Measurements from ENCODE around the gene LYAR. TPM values are rescaled to one million over a fixed set of nuclear protein-coding genes. Genes with fewer than 3 reads are reported as not detected.

The LYAR gene
- total RNA-seq, 2 experiments from 2014 or later: 47.4 to 49.8 TPM

GRCh38 chr4:4306920-4307319 lies 17.0 kb upstream of the LYAR start:
- Mint-ChIP-seq H3K4me1 (no peaks in the 10 kb centered on the region), H3K9me3 (no peaks in the 10 kb centered on the region), H3K36me3 (ENCODE audit: low read depth) (peaks cover 17% of the 10 kb centered on the region), H3K4me3 (no peak overlapping the region), H3K27ac (no peak overlapping the region), H3K27me3 (no peaks in the 10 kb centered on the region)
- ChIA-PET POLR2A (interaction anchor here (1.0 to 1.1 kb wide), 2 partner anchors 15 to 17 kb away, joined by 3 read pairs; partner anchors contain the start of genes LYAR and ZBTB49), CTCF (interaction anchor here (1.4 kb wide), 1 partner anchor 12 kb away, joined by 3 read pairs; no protein-coding TSS in a partner anchor)
- DNase-seq: no peak

GRCh38 chr4:4302416-4302815 lies 12.5 kb upstream of the LYAR start:
- no peak for DNase-seq
- no peaks in the 10 kb centered on the region for H3K9me3 Mint-ChIP-seq
- H3K36me3 Mint-ChIP-seq (ENCODE audit: low read depth): peaks cover 15% of the 10 kb centered on the region
- H3K27ac Mint-ChIP-seq: no peak overlapping the region
- H3K27me3 Mint-ChIP-seq: no peaks in the 10 kb centered on the region
- H3K4me1 Mint-ChIP-seq: no peaks in the 10 kb centered on the region
- ChIA-PET CTCF (interaction anchor here (1.2 kb wide), 1 partner anchor 42 kb away, joined by 4 read pairs; no protein-coding TSS in a partner anchor), POLR2A (interaction anchor here (1.2 kb wide), 1 partner anchor 22 kb away, joined by 3 read pairs; no protein-coding TSS in a partner anchor)
- H3K4me3 Mint-ChIP-seq: no peak overlapping the region

DNA sequence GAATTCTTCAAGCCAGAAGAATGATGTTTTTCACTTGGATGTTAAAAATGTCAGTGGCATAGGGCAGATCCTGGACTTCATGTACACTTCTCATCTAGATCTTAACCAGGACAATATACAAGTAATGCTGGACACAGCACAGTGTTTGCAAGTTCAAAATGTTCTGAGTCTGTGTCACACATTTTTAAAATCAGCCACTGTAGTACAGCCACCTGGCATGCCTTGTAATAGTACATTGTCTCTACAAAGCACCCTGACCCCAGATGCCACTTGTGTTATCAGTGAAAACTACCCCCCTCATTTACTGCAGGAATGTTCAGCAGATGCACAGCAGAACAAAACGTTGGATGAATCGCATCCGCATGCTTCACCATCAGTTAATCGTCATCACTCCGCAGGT lies 12.0 kb upstream of the LYAR start:
- Mint-ChIP-seq H3K27ac (no peak overlapping the region), H3K4me1 (no peaks in the 10 kb centered on the region), H3K36me3 (ENCODE audit: low read depth) (peaks cover 12% of the 10 kb centered on the region), H3K27me3 (no peaks in the 10 kb centered on the region), H3K4me3 (no peak overlapping the region), H3K9me3 (no peaks in the 10 kb centered on the region)
- POLR2A ChIA-PET: no interaction called here
- DNase-seq: no peak
- CTCF ChIA-PET: interaction anchor here (1.2 kb wide), 1 partner anchor 42 kb away, joined by 4 read pairs; no protein-coding TSS in a partner anchor

DNA sequence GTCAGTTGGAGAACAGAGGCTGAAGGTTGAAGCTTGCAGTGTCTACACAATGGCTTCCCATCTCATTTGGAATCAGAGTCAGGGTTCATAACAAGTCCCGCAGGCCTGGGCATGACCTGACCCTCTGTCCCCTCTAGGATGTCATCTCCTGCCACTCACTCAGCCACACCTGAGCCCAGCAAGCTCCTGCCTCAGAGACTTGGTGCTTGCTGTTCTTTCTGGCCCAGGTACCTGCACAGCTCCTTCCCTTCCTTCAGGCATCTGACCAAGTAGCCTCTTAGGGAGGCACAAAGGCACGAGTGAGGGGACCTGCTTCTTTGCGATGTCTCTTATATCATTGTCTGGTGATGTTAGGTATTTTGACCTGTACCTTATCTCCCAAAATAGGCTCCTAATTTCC lies 9.1 kb upstream of the LYAR start:
- Mint-ChIP-seq H3K4me1 (peaks cover 3% of the 10 kb centered on the region), H3K27ac (no peak overlapping the region), H3K36me3 (ENCODE audit: low read depth) (peaks cover 23% of the 10 kb centered on the region), H3K4me3 (no peak overlapping the region), H3K27me3 (no peaks in the 10 kb centered on the region), H3K9me3 (no peaks in the 10 kb centered on the region)
- POLR2A ChIA-PET: no interaction called here
- no peak for DNase-seq
- CTCF ChIA-PET: interaction anchor here (1.4 kb wide), 1 partner anchor 47 kb away, joined by 6 read pairs; no protein-coding TSS in a partner anchor

- Mint-ChIP-seq H3K36me3 (ENCODE audit: low read depth) (peaks cover 22% of the 10 kb centered on the region), H3K9me3 (no peaks in the 10 kb centered on the region), H3K27me3 (no peaks in the 10 kb centered on the region), H3K27ac (no peak overlapping the region), H3K4me3 (no peak overlapping the region), H3K4me1 (peaks cover 10% of the 10 kb centered on the region)
- ChIA-PET POLR2A (no interaction called here), CTCF (no interaction called here)
- DNase-seq: no peak
These were observed 6.4 kb upstream of the LYAR start for GRCh38 chr4:4296283-4296846.

- Mint-ChIP-seq H3K27ac (no peak overlapping the region), H3K4me3 (no peak overlapping the region), H3K36me3 (ENCODE audit: low read depth) (peaks cover 22% of the 10 kb centered on the region), H3K4me1 (peaks cover 31% of the 10 kb centered on the region), H3K9me3 (no peaks in the 10 kb centered on the region), H3K27me3 (no peaks in the 10 kb centered on the region)
- no peak for DNase-seq
- ChIA-PET CTCF (interaction anchor here (0.8 kb wide), 1 partner anchor 41 kb away, joined by 3 read pairs; no protein-coding TSS in a partner anchor), POLR2A (interaction anchor here (2.5 kb wide), 1 partner anchor 45 kb away, joined by 7 read pairs; the partner anchor contains the start of gene TMEM128)
These were observed 3.3 kb upstream of the LYAR start for GRCh38 chr4:4293279-4293678.

- H3K4me1 Mint-ChIP-seq: peaks cover 42% of the 10 kb centered on the region
- H3K9me3 Mint-ChIP-seq: no peaks in the 10 kb centered on the region
- H3K27ac Mint-ChIP-seq: peak overlapping the region; percentile 83
- DNase-seq: no peak
- H3K4me3 Mint-ChIP-seq: peak overlapping the region; percentile 97
- ChIA-PET CTCF (interaction anchor here (1.6 kb wide), 1 partner anchor 29 kb away, joined by 5 read pairs; no protein-coding TSS in a partner anchor), POLR2A (interaction anchor here (0.6 to 3.1 kb wide), 10 partner anchors 16 to 334 kb away, joined by 3 to 30 read pairs (median 4); partner anchors contain the start of gene TMEM128)
- H3K27me3 Mint-ChIP-seq: no peaks in the 10 kb centered on the region
- peaks cover 25% of the 10 kb centered on the region for H3K36me3 Mint-ChIP-seq (ENCODE audit: low read depth)
These were observed 385 bp downstream of the LYAR start for GRCh38 chr4:4289597-4289940.

DNA sequence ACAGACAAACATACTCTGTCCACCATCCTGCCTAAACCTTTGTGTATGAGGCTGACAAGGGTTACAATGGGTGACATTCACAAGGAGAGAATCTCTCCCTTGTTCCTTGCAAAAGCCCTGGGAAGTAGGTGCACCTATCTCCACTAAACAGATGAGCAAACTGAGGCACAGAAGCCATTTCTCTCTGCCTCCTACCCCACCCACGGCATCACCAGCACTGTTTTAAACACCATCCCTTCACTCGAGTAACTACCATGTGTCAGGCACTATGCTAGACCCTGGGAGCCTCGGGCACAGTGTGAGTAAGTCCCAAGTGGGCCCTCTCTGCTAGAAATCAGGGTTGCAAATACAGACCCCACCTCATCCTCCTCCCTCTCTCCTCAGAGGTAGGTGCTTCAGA lies 899 bp downstream of the LYAR start:
- CTCF ChIA-PET: no interaction called here
- Mint-ChIP-seq H3K9me3 (no peaks in the 10 kb centered on the region), H3K27me3 (no peaks in the 10 kb centered on the region), H3K4me3 (peak overlapping the region; percentile 97), H3K27ac (peak overlapping the region; percentile 83), H3K36me3 (ENCODE audit: low read depth) (peaks cover 25% of the 10 kb centered on the region), H3K4me1 (peaks cover 42% of the 10 kb centered on the region)
- POLR2A ChIA-PET: interaction anchor here (3.1 kb wide), 1 partner anchor 41 kb away, joined by 30 read pairs; the partner anchor contains the start of gene TMEM128
- DNase-seq: no peak

GRCh38 chr4:4288098-4288497 lies 1.9 kb downstream of the LYAR start:
- peaks cover 24% of the 10 kb centered on the region for H3K36me3 Mint-ChIP-seq (ENCODE audit: low read depth)
- no peaks in the 10 kb centered on the region for H3K27me3 Mint-ChIP-seq
- POLR2A ChIA-PET: interaction anchor here (1.2 to 3.1 kb wide), 2 partner anchors 40 to 44 kb away, joined by 5 to 30 read pairs; partner anchors contain the start of gene TMEM128
- peak overlapping the region; percentile 19 for H3K4me3 Mint-ChIP-seq
- CTCF ChIA-PET: no interaction called here
- peaks cover 42% of the 10 kb centered on the region for H3K4me1 Mint-ChIP-seq
- DNase-seq: no peak
- no peaks in the 10 kb centered on the region for H3K9me3 Mint-ChIP-seq
- no peak overlapping the region for H3K27ac Mint-ChIP-seq

DNA sequence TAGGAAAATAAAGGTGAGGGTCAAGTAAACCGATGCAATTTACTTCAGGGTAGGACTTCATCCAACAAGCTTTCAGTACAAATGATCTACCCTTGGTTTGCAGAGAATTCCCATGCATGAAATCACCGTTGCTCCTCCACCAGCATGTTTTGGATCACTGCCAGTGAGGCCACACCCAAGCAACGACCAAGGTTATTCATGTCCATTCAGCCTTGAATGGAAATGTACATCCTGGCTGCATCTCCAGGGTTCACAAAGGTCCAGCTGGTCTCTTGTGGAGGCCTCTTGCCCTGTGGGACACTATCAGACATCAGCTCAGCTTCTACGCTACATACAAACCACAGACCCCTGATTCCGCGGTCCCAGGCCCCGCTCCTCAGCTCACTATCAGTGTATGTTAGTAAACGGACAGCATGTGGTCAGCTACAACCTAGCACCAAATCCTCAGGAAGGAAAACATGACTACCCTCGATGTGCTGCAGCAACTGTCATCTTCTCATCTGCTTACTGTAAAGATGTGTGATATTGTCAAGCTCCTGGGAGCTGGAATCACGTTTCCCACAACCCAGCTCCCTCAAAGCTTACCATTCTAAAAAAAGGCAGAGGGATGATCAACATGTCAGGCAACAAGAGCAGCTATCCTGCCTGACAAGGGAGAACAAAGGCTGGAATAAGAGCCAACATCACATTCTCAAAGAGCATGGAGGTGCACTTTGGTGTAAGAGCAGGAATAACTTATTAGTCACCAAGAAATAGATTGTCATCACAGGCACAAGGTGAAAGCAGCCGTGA lies 4.9 kb downstream of the LYAR start:
- CTCF ChIA-PET: interaction anchor here (0.7 to 2.4 kb wide), 6 partner anchors 20 to 48 kb away, joined by 3 to 9 read pairs (median 4); no protein-coding TSS in a partner anchor

GRCh38 chr4:4281787-4282186 lies 8.2 kb downstream of the LYAR start:
- Mint-ChIP-seq H3K4me3 (no peak overlapping the region), H3K4me1 (peaks cover 4% of the 10 kb centered on the region), H3K27me3 (no peaks in the 10 kb centered on the region), H3K9me3 (no peaks in the 10 kb centered on the region), H3K27ac (no peak overlapping the region), H3K36me3 (ENCODE audit: low read depth) (peaks cover 56% of the 10 kb centered on the region)
- POLR2A ChIA-PET: no interaction called here
- CTCF ChIA-PET: interaction anchor here (1.0 to 3.0 kb wide), 3 partner anchors 8 to 22 kb away, joined by 3 to 9 read pairs (median 5); no protein-coding TSS in a partner anchor
- no peak for DNase-seq

More for the DNA sequence above, 4.9 kb downstream of the LYAR start:
- DNase-seq: no peak
- peaks cover 26% of the 10 kb centered on the region for H3K4me1 Mint-ChIP-seq
- no peak overlapping the region for H3K27ac Mint-ChIP-seq
- POLR2A ChIA-PET: interaction anchor here (0.9 to 2.1 kb wide), 2 partner anchors 16 to 37 kb away, joined by 3 to 6 read pairs; partner anchors contain the start of gene TMEM128
- no peaks in the 10 kb centered on the region for H3K27me3 Mint-ChIP-seq
- H3K4me3 Mint-ChIP-seq: no peak overlapping the region
- H3K9me3 Mint-ChIP-seq: no peaks in the 10 kb centered on the region
- H3K36me3 Mint-ChIP-seq (ENCODE audit: low read depth): peaks cover 39% of the 10 kb centered on the region

DNA sequence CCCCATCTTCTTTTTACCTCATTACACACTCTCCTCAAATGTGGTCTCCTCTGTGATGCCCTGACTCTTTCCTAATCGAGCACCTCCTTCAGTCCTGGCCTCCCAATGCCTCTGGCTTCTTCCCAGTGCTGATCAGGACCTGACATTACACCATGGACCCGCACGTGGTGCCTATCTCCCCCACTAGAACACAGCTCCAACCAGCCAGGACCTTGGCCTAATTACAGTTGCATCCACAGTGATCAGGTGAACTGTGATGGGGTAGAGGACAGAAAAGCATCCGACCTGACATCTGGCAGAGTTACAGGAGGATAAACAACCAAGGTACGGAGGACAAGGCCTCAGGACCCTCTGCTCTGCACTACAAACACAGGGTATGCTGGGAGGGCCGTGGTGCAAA lies 12.4 kb downstream of the LYAR start:
- CTCF ChIA-PET: no interaction called here
- H3K36me3 Mint-ChIP-seq (ENCODE audit: low read depth): peaks cover 67% of the 10 kb centered on the region

GRCh38 chr4:4274226-4274625 lies 15.7 kb downstream of the LYAR start:
- POLR2A ChIA-PET: interaction anchor here (0.7 to 3.0 kb wide), 4 partner anchors 16 to 26 kb away, joined by 3 to 11 read pairs (median 6); partner anchors contain the start of genes LYAR, TMEM128 and ZBTB49
- no peak for DNase-seq
- CTCF ChIA-PET: interaction anchor here (2.4 kb wide), 1 partner anchor 15 kb away, joined by 14 read pairs; no protein-coding TSS in a partner anchor
- Mint-ChIP-seq H3K9me3 (no peaks in the 10 kb centered on the region), H3K4me3 (no peak overlapping the region), H3K4me1 (peaks cover 26% of the 10 kb centered on the region), H3K36me3 (ENCODE audit: low read depth) (peaks cover 67% of the 10 kb centered on the region), H3K27me3 (no peaks in the 10 kb centered on the region), H3K27ac (no peak overlapping the region)

More for the DNA sequence above, 12.4 kb downstream of the LYAR start:
- no peaks in the 10 kb centered on the region for H3K9me3 Mint-ChIP-seq
- POLR2A ChIA-PET: no interaction called here
- H3K4me3 Mint-ChIP-seq: no peak overlapping the region
- no peaks in the 10 kb centered on the region for H3K27me3 Mint-ChIP-seq
- H3K27ac Mint-ChIP-seq: peak overlapping the region; percentile 24
- no peak for DNase-seq
- H3K4me1 Mint-ChIP-seq: no peaks in the 10 kb centered on the region

Data from activated CD4-positive, alpha-beta memory T cell treated with anti-CD3 and anti-CD28 coated beads, Interleukin-2, amount 10 ng/mL, durations not matched to agents 7 days and 5 days (primary cell).